WTC11 (cell line): ENCODE measurements around the gene FAM171A1.

Experiments
- CREB1 ChIP-seq: sonication (generic); formaldehyde crosslinking; IDR thresholded peaks from 2 replicates; pipeline ENCODE4 v1.8.0; 2023; ENCODE audit warnings: mild to moderate bottlenecking, missing genetic modification reagents
- FOXJ3 ChIP-seq: sonication (generic); formaldehyde crosslinking; IDR thresholded peaks from 2 replicates; pipeline ENCODE4 v1.9.0; 2021; ENCODE audit warnings: missing genetic modification reagents, mild to moderate bottlenecking, borderline replicate concordance
- ZBTB21 ChIP-seq: sonication (generic); formaldehyde crosslinking; IDR thresholded peaks from 2 replicates; pipeline ENCODE4 v1.8.1; 2023; ENCODE audit warnings: mild to moderate bottlenecking, missing genetic modification reagents, borderline replicate concordance
- ZNF121 ChIP-seq: sonication (generic); formaldehyde crosslinking; IDR thresholded peaks from 2 replicates; pipeline ENCODE4 v1.8.0; 2023; ENCODE audit warnings: missing genetic modification reagents
- TF ChIP-seq, protein P1 (sequence below): fragments of 200-600 bp; IDR thresholded peaks from 2 replicates; pipeline ENCODE4 v1.8.0; 2022; ENCODE audit warnings: antibody characterized with exemption

- no peak for TF ChIP-seq ZBTB21 (CRISPR knock-in tag)
- no peak for TF ChIP-seq FOXJ3 (CRISPR knock-in tag)
- TF ChIP-seq, protein P1, sequence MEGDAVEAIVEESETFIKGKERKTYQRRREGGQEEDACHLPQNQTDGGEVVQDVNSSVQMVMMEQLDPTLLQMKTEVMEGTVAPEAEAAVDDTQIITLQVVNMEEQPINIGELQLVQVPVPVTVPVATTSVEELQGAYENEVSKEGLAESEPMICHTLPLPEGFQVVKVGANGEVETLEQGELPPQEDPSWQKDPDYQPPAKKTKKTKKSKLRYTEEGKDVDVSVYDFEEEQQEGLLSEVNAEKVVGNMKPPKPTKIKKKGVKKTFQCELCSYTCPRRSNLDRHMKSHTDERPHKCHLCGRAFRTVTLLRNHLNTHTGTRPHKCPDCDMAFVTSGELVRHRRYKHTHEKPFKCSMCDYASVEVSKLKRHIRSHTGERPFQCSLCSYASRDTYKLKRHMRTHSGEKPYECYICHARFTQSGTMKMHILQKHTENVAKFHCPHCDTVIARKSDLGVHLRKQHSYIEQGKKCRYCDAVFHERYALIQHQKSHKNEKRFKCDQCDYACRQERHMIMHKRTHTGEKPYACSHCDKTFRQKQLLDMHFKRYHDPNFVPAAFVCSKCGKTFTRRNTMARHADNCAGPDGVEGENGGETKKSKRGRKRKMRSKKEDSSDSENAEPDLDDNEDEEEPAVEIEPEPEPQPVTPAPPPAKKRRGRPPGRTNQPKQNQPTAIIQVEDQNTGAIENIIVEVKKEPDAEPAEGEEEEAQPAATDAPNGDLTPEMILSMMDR: no peak
- no peak for TF ChIP-seq CREB1
- TF ChIP-seq ZNF121 (CRISPR knock-in tag): no peak
These were observed 202.8 kb downstream of the FAM171A1 start, which contains the start of gene NMT2 for GRCh38 chr10:15168291-15168785.
